Activated CD8-positive, alpha-beta memory T cell treated with anti-CD3 and anti-CD28 coated beads for 1 hour (primary cell): ENCODE data around the gene NDRG4.
"Not testable (repeated sequence)": the region's sequence is repeated elsewhere in the genome, so short reads cannot be mapped to it uniquely, and the experiment has no call there.

Source experiments
- DNase-seq, 2 donors: peaks; one replicate each; pipeline ENCODE4 v3.0.0-alpha.2; 2020; ENCODE audit warnings: low read depth in 1 of 2; ENCODE audit errors: extremely low read depth in 1 of 2

The NDRG4 gene

DNA sequence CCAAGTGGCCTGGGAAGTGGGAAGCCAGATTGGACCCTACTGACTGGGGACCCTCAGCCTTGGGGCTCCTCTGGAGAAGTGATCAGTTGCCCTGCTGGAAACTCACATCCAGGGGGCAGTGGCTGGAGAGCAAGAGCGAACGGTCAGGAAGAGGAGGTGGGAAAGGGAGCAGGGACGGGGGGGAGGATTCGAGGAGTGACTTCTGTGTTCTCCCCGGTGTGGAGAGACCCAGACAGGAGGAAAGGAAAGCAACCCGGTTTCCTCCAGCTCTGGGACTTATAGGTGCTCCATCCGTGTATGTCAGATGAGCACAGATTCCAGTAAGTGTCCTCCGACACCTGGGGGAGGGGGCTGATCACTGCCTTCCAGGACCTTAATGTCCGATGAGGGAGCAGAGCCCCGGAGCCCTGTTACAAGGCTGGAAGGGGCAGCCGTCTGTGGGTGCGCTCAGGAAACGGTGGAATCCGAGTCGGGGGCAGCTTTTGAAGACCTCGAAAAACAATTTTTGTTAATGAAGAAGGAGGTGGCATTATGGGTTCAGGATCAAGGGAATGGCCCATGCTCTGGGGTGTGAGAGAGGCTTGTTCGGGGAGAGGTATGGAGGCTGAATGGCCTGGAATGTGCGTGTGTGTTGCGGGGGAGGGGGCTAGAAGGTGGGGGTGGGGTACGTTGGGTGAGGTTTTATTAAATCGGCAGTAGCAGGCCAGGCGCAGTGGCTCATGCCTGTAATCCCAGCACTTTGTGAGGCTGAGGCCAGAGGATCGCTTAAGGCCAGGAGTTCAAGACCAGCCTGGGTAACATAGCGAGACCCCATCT is 34.8 kb upstream of the NDRG4 start:
- DNase-seq = no peak

DNA sequence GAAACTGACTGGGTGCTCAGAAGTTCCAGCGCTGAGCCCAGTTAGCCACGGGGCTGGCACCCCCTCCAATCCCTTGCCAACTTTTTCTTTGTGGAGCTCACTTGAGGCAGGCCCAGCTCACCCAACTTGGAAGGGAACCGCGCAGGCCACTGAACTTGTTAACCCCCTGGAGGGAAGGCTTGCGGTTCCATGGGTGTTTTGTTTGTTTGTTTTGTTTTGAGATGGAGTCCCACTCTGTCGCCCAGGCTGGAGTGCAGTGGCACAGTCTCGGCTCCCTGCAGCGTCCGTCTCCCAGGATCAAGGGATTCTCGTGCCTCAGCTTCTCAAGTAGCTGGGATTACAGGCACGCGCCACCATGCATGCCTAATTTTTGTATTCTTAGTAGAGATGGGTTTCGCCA is 34.1 kb upstream of the NDRG4 start:
- no peak for DNase-seq

GRCh38 chr16:58466396-58466795 is 33.5 kb upstream of the NDRG4 start:
- no peak for DNase-seq

- no peak for DNase-seq
These were observed 32.0 kb upstream of the NDRG4 start for GRCh38 chr16:58467905-58468304.

GRCh38 chr16:58471209-58471975 is 28.6 kb upstream of the NDRG4 start:
- DNase-seq = no peak

DNA sequence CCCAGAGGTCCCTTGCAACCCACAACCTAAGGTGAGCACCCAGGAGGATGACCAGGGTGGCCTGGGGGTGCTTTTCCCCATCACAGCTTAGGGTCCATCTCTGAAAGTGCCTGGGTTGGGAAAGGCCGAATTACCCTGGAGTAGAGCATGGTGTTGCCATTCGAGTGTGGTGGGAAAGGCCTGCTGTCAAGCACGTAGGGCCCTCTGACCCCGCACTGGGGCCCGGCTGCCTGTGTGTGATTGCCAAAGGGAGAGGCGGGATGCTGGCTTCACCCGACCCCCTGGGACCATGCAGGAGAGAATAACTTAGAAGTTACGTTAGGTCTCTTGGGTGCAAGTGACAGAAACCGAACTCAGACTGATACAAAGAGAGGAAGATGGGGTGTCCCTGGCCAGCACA is 27.7 kb upstream of the NDRG4 start:
- DNase-seq = no peak

- DNase-seq = no peak
These were observed 27.1 kb upstream of the NDRG4 start for GRCh38 chr16:58472827-58473226.

- DNase-seq = no peak
These were observed 25.6 kb upstream of the NDRG4 start for GRCh38 chr16:58474296-58474695.

- DNase-seq = no peak
These were observed 24.8 kb upstream of the NDRG4 start for GRCh38 chr16:58475091-58475619.

GRCh38 chr16:58476791-58477190 is 23.2 kb upstream of the NDRG4 start:
- DNase-seq = no peak

DNA sequence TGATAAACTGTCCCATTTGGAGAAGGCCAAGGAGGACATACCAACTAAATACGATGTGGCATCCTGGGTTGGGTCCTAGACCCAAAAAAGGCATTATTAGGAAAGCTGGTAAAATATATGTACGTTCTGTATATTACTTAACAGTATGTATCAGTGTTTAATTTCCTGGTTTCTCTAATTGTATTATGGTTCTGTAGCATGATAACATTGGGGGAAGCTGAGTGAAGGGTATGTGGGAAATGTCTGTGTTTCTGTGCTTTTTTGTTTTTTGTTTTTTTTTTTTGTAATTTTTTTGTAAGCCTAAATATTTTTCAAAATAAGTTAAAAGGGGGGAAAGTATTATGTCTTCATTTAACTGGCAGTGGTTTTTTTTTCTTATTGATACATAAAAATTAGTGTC is 21.5 kb upstream of the NDRG4 start:
- no peak for DNase-seq

GRCh38 chr16:58481226-58481869 is 18.6 kb upstream of the NDRG4 start:
- DNase-seq = no peak

DNA sequence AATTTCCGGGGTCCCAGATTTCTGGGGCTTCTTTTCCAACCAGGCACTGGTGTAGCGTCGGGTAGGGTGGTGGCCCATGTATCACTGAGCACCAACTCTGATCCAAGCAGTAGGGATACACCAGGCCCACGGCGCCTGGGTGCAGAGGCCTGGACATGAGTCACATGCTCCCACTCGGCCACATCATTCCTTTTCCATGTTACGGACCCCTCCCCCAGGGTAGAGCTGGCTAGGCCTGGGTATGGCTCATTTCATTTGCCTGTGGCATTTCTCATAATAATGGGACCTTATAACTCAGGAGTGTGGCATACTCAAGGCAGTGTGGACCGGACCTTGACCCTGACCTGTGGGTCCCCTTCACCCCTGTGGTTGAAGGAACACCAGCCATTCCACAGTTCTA is 18.0 kb upstream of the NDRG4 start:
- no peak for DNase-seq

DNA sequence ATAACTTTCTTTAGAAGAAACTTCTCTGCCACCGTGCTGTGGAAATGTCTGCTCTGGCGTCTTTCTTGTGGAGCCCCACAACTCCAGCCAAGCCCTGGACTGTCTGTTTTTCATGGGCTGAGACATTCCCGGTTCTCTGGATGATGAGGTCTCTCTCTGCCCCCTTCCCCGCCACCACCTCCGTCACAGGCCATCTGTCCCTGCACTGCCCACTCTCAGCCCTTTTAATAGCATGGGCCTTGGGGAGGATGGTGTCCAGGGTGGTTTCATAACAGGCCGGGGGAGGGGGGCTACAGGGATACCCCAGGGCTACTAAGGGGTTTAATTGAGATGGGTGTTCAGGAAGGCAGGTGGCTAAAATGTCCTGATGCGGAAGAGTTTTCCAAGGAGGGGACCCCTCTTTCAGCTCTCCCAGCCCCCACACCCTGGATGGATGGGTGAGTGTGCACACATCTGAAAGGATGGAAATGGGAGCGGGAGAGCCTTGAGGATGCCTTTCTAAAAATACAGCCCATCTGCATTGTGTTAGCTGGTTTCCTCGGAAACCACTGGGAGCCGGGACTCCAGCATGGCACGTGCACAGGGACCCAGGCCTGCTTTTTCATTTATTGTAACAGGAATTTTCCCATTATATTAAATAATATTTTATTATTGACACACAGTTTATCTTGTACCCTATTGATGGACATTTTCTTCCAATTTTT is 14.6 kb upstream of the NDRG4 start:
- DNase-seq = no peak

GRCh38 chr16:58487566-58488351 is 12.2 kb upstream of the NDRG4 start:
- DNase-seq = peak; percentile 18 to 65

DNA sequence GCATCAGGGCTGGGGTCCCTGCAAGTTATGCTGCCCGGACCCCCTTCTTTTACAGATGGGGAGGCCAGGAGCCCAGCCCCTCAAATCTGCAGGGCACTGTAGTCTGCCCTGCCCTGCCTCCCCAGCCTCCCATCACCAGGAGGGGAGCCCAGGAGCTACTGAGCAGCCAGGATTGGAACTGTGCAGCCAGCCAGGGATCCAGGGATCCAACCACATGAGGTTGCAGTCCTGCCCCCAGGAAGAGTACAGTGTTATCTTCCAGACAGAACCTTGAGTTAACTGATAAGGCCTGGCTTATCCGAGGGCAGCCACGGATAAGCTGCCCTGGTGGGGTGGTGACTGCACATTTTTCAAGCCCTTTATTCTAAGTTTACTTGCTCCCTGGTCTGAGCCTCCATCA is 11.4 kb upstream of the NDRG4 start:
- no peak for DNase-seq

GRCh38 chr16:58490065-58490464 is 9.9 kb upstream of the NDRG4 start:
- no peak for DNase-seq

DNA sequence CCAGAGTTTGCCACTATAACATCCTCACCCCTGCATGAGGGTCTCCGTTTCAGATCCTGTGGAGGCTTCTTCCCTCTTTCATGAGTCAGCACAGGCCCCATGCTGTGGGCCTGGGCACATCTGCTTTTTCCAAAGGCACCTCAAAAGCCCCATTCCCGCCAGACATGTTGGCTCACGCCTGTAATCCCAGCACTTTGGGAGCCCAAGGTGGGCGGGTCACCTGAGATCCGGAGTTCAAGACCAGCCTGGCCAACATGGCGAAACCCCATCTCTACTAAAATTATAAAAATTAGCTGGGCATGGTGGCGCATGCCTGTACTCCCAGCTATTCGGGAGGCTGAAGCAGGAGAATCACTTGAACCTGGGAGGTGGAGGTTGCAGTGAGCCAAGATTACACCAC is 9.4 kb upstream of the NDRG4 start:
- DNase-seq = not testable (repeated sequence)

- DNase-seq = no peak
These were observed 7.9 kb upstream of the NDRG4 start for GRCh38 chr16:58492066-58492465.

GRCh38 chr16:58492735-58493134 is 7.2 kb upstream of the NDRG4 start:
- DNase-seq = no peak
